Lower leg skin (tissue), 4 donors: ENCODE data around the gene TACC3. TPM values are rescaled to one million over a fixed set of nuclear protein-coding genes. Genes with fewer than 3 reads are reported as not detected.

ENCODE experiments used
- DNase-seq, 2 donors: peaks; one replicate each; pipeline ENCODE4 v3.0.0-alpha.2; 2019; ENCODE audit warnings: low spot score in 2 of 2
- H3K4me3 ChIP-seq: fragments of 200-600 bp; sonication (generic); 2 replicates; pipeline ENCODE4 v1.5.1; 2017; ENCODE audit warnings: mild to moderate bottlenecking, low read depth; ENCODE audit not compliant: poor library complexity, severe bottlenecking
- CTCF ChIP-seq, 3 donors: fragments of 450-650 bp; IDR thresholded peaks; one replicate each; pipeline ENCODE4 v1.5.1; 2016; ENCODE audit warnings: antibody characterized with exemption in 3 of 3, mild to moderate bottlenecking in 3 of 3, moderate library complexity in 2 of 3
- POLR2A ChIP-seq, 2 donors: fragments of 450-650 bp; IDR thresholded peaks; one replicate each; pipeline ENCODE4 v1.6.1; 2016 to 2017; ENCODE audit warnings: antibody characterized with exemption in 2 of 2, mild to moderate bottlenecking in 1 of 2, moderate library complexity in 1 of 2
- WGBS, 2 donors: methylation state at CpG; one replicate each; pipeline ENCODE4 v1.1.5; 2018; 5-methylcytosine and 5-hydroxymethylcytosine counted together
- intact Hi-C: fragments of 100-400 bp; cut with DNase I; formaldehyde crosslinking; loops from one replicate; pipeline ENCODE4 v1.15.0; 2023; ENCODE audit warnings: low total_unique reads
- total RNA-seq, 4 donors: library from RNA; depleted of rRNA; stranded (reverse); fragments of >200 nt; gene quantifications; one replicate each; pipeline ENCODE4 v1.1.0, GENCODE V29; 2016

Gene TACC3
- total RNA-seq, 4 donors from 2014 or later: 6.1 to 10.0 (median 7.9) TPM

- TF ChIP-seq CTCF (IDR thresholded peaks at IDR 0.05) (no peak), POLR2A (IDR thresholded peaks at IDR 0.05) (no peak)
- WGBS, 2 donors: 94 to 100% methylated on average over 2 to 9 of the region's 9 CpGs
- intact Hi-C loops: no loop called here
- DNase-seq: no peak
- no peak overlapping the region for H3K4me3 ChIP-seq
These were observed 43.3 kb downstream of the TACC3 start for GRCh38 chr4:1764670-1765069.

GRCh38 chr4:1765409-1766072 is 44.2 kb downstream of the TACC3 start:
- intact Hi-C loops: no loop called here
- no peak for TF ChIP-seq CTCF (IDR thresholded peaks at IDR 0.05)
- TF ChIP-seq POLR2A (IDR thresholded peaks at IDR 0.05): no peak
- WGBS, 2 donors: 50 to 64% methylated on average over 8 to 9 of the region's 10 CpGs

GRCh38 chr4:1766106-1767060 is 45.1 kb downstream of the TACC3 start:
- 33 to 84% methylated on average over 5 to 40 of the region's 41 CpGs for WGBS, 2 donors
- intact Hi-C loops: no loop called here
- no peak overlapping the region for H3K4me3 ChIP-seq
- no peak for DNase-seq
- TF ChIP-seq POLR2A (IDR thresholded peaks at IDR 0.05) (no peak), CTCF (IDR thresholded peaks at IDR 0.05) (no peak)

More at GRCh38 chr4:1765409-1766072, 44.2 kb downstream of the TACC3 start:
- H3K4me3 ChIP-seq: no peak overlapping the region
- no peak for DNase-seq

- TF ChIP-seq CTCF (IDR thresholded peaks at IDR 0.05): no peak
- no peak for TF ChIP-seq POLR2A (IDR thresholded peaks at IDR 0.05)
- 1 to 3% methylated on average over 35 to 36 of the region's 84 CpGs for WGBS, 2 donors
- no peak for DNase-seq
- intact Hi-C loops: no loop called here
- H3K4me3 ChIP-seq: no peak overlapping the region
These were observed 45.9 kb downstream of the TACC3 start for GRCh38 chr4:1767061-1767769.

GRCh38 chr4:1767770-1768366 is 46.5 kb downstream of the TACC3 start:
- no peak overlapping the region for H3K4me3 ChIP-seq
- 14 to 26% methylated on average over 18 to 29 of the region's 32 CpGs for WGBS, 2 donors
- TF ChIP-seq CTCF (IDR thresholded peaks at IDR 0.05) (no peak), POLR2A (IDR thresholded peaks at IDR 0.05) (no peak)
- intact Hi-C loops: no loop called here
- no peak for DNase-seq
